CD4-positive, alpha-beta T cell treated with Interleukin-2 at 100 ng/mL for 4 hours (primary cell): ENCODE results near the gene C19orf47.
"Not testable (repeated sequence)": the region's sequence is repeated elsewhere in the genome, so short reads cannot be mapped to it uniquely, and the experiment has no call there.

Source experiments
- DNase-seq: peaks from one replicate; pipeline ENCODE4 v3.0.0-alpha.2; 2020; ENCODE audit warnings: low spot score

C19orf47 gene

GRCh38 chr19:40376286-40376862 is 28.2 kb upstream of the C19orf47 start:
- DNase-seq = no peak

- DNase-seq = no peak
Observed at GRCh38 chr19:40374084-40374483, 25.9 kb upstream of the C19orf47 start.

- no peak for DNase-seq
Observed at GRCh38 chr19:40371802-40372122, 23.6 kb upstream of the C19orf47 start.

GRCh38 chr19:40370997-40371801 is 23.0 kb upstream of the C19orf47 start:
- DNase-seq = no peak

GRCh38 chr19:40370253-40370652 is 22.1 kb upstream of the C19orf47 start:
- DNase-seq = not testable (repeated sequence)

GRCh38 chr19:40369797-40370196 is 21.6 kb upstream of the C19orf47 start:
- DNase-seq = no peak

- no peak for DNase-seq
Observed at GRCh38 chr19:40367577-40368434, 19.6 kb upstream of the C19orf47 start.

GRCh38 chr19:40366697-40367561 is 18.7 kb upstream of the C19orf47 start:
- no peak for DNase-seq

- DNase-seq = peak; percentile 17
Observed at GRCh38 chr19:40365613-40366401, 17.6 kb upstream of the C19orf47 start.

- DNase-seq = no peak
Observed at GRCh38 chr19:40365010-40365409, 16.8 kb upstream of the C19orf47 start.

- DNase-seq = no peak
Observed at GRCh38 chr19:40363069-40363468, 14.9 kb upstream of the C19orf47 start.

- no peak for DNase-seq
Observed at GRCh38 chr19:40362160-40362559, 14.0 kb upstream of the C19orf47 start.

- no peak for DNase-seq
Observed at GRCh38 chr19:40360708-40361241, 12.6 kb upstream of the C19orf47 start.

GRCh38 chr19:40360020-40360707 is 12.0 kb upstream of the C19orf47 start:
- no peak for DNase-seq

- no peak for DNase-seq
Observed at GRCh38 chr19:40358773-40359172, 10.6 kb upstream of the C19orf47 start.

- DNase-seq = no peak
Observed at GRCh38 chr19:40357640-40358039, 9.4 kb upstream of the C19orf47 start.

GRCh38 chr19:40356681-40357595 is 8.7 kb upstream of the C19orf47 start:
- no peak for DNase-seq

- DNase-seq = no peak
Observed at GRCh38 chr19:40355975-40356680, 7.9 kb upstream of the C19orf47 start.
